ENCODE results near the gene CFAP92. TPM values are rescaled to one million over a fixed set of nuclear protein-coding genes. Genes with fewer than 3 reads are reported as not detected.

Gene CFAP92
- total RNA-seq, 1 donor: not detected

DNA sequence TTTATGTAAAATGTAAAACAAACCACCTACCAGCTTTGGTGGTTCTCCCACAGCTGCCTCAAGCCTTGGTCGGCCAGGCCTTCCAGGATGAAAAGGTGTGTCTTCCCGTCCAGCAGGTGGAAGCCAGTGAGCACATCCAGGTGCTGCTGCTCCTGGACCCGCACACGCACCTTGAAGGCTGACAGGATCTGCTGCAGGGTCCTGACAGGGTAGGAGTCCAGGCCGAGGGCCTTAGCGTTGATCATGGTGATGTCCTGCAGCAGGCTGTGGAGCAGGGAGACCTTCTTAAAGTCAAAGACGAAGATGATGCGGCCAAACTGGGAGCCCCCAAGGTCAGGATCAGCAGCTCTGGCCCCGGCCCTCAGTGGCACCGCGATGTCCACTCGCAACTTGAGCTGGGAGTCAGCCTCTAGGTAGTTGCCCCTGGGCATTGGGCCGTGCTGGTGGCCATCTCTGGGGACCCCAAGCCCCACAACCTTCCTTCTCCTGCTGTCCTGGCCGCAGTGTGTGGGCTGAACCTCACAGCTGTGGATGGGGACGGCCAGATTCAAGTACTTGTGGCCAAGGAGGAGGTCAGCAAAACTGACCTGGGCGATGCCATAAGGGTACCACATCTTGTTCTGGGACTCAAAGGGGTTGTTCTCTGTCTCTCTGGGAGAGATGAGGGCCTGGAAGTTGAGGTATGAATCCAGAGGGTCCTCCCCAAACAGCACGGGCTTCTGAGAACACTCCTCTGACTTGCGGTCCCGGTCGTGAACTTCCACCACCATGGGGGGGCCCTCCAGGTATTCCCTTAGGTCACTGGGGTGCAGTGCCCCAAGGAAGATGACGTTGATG, 48.6 kb downstream of the CFAP92 start:
- DNase-seq (ENCODE audit: low read depth): no peak
- TF ChIP-seq CTCF (IDR thresholded peaks at IDR 0.05; ENCODE audit: insufficient read depth, low read depth, low read length): no peak

DNA sequence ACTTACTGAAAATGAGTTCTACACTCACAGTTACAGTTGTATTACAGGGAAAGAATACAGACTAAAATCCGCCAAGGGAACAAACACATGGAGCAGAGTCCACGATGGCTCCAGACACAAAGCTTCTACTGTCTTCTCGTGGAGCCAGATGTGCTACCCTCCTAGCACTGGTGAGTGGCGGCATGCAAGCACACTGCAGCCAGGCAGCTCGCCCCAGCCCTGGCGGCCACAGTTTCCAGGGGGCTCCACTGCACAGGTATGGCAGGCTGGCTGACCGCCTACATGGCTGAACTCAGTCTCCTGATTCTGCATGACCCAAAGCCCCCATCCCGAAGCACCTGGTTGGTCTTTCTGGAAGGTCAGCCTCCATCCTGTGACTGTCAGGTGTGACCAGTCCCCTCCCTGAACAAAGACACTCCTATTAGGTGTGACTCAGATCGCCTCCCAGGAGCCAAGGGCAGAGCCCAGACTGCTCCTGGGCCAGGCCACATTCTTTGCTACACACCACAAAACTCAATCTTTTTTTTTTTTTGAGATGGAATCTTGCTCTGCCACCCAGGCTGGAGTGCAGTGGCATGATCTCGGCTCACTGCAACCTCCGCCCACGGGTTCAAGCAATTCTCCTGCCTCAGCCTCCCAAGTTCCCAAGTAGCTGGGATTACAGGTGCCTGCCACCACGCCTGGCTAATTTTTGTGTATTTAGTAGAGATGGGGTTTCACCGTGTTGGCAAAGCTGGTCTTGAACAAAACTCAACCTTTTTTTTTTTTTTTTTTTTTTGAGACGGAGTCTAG, 51.5 kb downstream of the CFAP92 start:
- no peak overlapping the region for H3K4me3 ChIP-seq (ENCODE audit: low read depth, low read length)
- no peak for TF ChIP-seq CTCF (IDR thresholded peaks at IDR 0.05; ENCODE audit: insufficient read depth, low read depth, low read length)
- DNase-seq (ENCODE audit: low read depth): no peak

More for the DNA sequence above, 48.6 kb downstream of the CFAP92 start:
- no peak overlapping the region for H3K4me3 ChIP-seq (ENCODE audit: low read depth, low read length)

DNA sequence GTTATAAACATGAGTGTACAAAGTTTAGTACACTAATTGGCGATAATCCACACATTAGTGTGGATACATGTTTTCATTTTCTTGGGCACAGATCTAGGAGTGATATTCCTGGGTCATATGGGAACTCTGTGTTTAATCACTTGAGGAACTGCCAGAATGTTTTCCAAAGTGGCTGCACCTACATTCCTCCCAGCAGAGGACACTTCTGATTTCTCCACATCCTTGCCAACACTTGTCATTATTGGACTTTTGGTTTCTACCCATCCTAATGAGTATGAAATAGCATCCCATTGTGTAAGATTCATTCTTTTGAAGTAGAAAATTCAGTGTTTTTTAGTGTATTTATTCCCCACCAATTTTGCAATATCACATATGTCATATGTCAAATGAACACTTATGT, 53.6 kb downstream of the CFAP92 start:
- no peak for TF ChIP-seq CTCF (IDR thresholded peaks at IDR 0.05; ENCODE audit: insufficient read depth, low read depth, low read length)
- H3K4me3 ChIP-seq (ENCODE audit: low read depth, low read length): no peak overlapping the region
- no peak for DNase-seq (ENCODE audit: low read depth)

DNA sequence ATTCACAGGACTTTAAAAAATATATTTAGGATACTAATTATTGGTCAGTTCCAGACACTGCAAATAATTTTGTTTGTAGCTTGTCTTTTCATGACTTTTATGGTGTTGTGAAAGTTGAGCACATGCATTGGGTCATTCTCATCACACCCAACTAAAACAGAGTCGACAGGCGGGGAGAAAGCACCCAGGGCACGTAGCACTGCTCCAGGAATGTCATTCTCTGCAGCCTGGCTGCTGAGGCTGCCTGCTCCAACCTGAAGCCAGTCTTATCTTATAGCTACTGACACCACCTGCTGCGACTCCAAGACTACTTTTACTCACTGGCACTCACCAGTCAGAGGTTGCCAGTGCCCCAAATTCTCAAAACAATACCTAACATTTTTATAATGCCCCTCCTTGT, 57.5 kb downstream of the CFAP92 start:
- no peak for TF ChIP-seq CTCF (IDR thresholded peaks at IDR 0.05; ENCODE audit: insufficient read depth, low read depth, low read length)
- no peak overlapping the region for H3K4me3 ChIP-seq (ENCODE audit: low read depth, low read length)
- no peak for DNase-seq (ENCODE audit: low read depth)

DNA sequence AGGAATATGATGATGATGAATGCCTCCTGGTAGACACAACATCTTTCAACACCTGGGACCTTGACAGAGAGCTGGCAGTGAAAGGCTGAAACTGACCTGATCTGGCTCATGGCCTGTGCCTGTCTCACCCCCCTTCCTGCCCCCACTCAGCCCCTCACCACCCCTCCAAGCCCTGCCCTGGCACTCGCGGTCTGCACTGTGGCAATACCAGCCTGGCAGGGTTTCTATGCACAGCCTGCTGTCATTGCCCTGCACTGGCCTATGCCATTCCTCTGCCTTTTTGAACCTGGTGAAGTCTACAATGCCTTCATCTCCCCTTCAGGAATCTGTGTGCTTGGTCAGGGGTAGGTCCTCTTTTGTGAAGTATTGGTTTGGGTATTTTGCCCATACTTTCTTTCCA, 58.0 kb downstream of the CFAP92 start:
- no peak overlapping the region for H3K4me3 ChIP-seq (ENCODE audit: low read depth, low read length)
- no peak for TF ChIP-seq CTCF (IDR thresholded peaks at IDR 0.05; ENCODE audit: insufficient read depth, low read depth, low read length)
- DNase-seq (ENCODE audit: low read depth): no peak

GRCh38 chr3:128933922-128934253, 60.0 kb downstream of the CFAP92 start:
- TF ChIP-seq CTCF (IDR thresholded peaks at IDR 0.05; ENCODE audit: insufficient read depth, low read depth, low read length): no peak
- no peak for DNase-seq (ENCODE audit: low read depth)
- H3K4me3 ChIP-seq (ENCODE audit: low read depth, low read length): no peak overlapping the region
